HTERT RPE-1 (cell line): ENCODE measurements around the gene ASTL.

ENCODE experiments used
- in situ Hi-C: fragments of 300-500 bp; cut with MboI; formaldehyde crosslinking; loops from 4 replicates; pipeline ENCODE4 v1.14.3; 2020; ENCODE audit warnings: low sequenced_read_pairs

ASTL gene

DNA sequence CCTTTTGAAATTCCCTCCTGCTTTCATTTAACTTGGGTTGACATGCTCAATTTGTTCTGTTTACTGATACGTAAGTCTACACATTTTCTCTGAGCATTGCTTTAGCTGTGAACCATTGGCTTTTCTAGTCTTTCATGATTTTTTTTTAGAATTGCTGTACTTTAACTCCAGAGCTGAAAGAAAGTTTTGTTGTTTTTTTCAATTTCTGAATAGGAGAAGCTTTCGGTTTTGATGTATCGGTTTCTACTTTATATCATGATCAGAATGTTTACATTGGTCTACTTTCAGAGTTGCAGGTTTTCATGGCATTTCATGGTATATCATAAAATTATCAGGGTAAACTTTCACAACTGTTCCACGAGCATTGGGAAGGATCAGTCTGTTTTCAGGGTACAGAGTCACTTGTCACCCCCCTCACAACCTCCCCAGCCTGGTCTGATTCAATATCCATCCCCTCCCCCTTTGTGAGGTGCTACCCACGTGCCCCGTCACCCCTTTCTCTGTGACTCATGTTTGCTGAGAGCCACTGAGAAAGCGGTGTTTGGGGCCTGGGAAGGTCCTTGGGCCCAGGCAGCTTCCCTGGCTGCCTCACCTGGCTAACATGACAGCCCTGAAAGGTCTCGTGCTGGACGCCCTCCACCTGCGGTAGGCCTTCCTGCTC, 7.0 kb downstream of the ASTL start:
- in situ Hi-C loops, result no loop called here

DNA sequence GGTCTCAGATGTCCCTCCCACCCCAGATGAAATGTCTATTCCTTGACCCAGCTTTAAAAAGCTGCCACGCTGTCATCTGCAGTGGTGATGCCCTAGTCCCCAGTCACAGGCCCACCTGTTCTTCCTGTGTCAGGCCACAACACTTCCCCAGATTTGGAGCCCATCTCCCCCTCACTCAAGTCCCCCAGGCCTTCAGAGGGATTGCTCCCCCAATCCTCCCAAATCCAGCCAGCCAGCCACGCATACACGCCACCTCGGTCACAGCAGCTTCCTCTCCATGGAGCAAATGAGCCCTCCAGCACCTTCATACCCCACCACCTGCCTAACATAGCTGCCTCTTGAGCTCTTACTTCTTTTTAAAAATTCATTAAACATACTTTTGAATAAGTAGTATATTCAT, 7.8 kb downstream of the ASTL start:
- in situ Hi-C loops, result no loop called here

DNA sequence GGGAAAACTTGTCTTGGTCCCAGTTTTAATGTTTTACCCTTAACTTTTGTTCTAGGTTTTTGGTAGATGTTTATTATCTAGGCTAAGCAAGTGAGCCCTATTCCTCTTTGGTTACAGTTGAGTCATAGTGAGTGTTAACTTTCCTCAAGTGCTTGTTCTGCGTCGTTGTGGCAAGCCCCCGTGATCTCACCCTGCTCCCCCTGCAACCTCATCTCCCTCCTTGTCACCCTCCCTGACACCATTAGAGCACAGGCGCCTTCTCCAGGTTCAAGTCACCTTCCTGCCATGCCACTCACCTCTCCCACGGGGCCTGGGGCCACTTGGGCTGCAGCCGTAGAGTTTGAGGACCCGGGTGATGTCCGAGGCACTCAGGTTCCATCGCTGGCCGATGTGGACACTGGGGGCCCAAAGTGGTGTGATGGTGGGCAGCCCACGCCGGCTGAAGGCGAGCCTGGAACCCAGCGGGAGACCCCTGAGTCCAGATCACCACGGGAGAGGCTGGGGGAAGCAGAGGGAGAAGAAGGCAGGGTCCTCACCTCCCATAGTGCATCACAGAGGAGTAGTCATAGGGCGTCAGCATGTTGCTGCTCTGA, 8.7 kb downstream of the ASTL start:
- in situ Hi-C loops, result no loop called here

DNA sequence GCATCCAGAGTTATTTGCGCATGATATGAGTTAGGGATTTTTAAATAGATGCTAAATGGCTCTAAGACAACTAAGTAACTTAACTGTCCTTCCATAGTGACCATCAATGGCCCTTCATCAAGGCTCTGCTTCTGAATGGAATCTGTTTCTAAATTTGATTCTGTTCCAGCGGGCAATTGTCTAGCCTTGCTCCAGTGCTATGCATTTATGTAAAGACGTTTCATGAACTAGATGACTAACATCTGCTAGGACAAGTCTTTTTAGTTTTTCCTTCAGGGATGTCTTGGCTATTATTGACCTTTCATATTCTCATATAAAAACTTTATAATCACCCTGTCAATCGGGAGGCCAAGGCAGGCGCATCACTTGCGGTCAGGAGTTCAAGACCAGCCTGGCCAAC, 9.8 kb downstream of the ASTL start:
- in situ Hi-C loops, result no loop called here

DNA sequence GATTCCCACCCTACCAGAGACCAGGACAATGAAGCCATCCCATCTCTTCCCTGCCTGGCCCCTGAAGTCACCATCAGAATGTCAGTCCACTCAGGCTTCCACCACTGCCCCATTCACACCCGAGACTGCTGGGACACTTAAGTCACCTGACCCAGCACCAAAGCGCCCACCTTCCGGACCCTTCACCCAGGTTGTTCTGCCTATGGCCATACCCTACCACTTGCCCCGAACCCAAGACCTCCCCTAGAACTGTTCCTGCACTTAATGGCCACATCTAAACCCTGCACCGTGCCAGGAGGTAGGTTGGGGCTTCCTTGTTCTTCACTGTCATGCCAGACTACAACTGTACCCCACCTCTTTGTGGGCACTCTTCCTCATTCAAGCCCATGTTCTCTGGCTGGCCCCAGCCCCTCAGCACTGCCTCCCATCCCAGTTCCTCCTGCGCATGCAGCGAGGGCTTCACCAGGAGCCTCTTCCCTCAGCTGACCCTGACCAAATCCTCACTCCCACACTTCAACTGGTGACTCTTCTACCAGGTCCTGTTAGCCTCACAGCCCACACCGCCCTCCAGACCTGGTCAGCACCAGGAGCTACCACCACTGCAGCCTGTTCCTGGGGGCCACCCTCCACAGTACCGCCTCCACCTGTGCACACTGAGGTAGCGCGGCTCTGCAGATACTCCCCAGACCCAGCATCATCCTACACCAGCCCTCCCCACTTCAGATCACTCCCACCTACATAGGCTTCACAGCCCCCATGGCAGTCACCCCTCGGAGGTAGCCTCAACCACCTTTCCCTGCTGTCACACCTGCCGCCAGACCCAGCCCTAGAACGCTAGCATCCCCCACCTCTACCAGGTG, 13.7 kb downstream of the ASTL start:
- in situ Hi-C loops, result no loop called here

DNA sequence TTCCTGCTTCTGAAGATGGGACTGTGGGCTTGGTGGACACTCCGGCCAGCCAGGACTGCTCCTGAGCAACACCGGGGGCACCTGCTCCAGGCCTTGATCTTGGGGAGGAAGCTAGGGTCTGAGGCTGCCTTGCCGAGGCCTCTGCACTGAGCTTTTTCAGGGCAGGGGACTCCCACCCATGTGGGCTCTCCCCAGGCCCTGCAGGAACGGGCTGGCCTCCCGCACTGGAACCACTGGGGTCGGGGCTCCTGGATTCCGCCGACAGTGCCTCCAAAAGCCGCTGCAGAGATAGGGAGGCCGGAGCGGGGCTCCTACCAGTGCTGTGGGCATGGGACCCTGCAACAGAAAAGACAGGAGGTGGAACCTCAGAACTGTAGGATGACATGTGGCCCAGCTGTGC, 14.4 kb downstream of the ASTL start:
- in situ Hi-C loops, result no loop called here

DNA sequence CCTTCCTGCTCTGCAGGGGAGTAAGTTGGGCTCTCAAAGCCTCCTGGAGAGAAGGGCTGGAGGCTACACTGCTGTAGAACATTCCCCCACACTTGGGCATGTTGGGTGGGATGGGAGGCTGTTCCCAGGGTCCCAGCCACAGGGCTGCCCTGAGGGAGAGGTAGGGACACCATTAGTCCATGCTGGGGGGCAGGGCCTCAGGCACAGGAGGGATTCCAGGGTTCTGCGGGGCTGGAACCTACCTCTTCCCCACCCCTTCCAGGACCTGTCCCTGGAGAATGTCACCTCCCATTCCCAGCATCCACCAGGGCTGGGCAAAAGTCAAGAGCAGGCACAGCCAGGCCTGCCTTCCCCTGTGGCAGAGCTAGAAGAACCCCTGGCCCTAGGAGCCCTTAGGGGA, 15.0 kb downstream of the ASTL start:
- in situ Hi-C loops, result no loop called here

DNA sequence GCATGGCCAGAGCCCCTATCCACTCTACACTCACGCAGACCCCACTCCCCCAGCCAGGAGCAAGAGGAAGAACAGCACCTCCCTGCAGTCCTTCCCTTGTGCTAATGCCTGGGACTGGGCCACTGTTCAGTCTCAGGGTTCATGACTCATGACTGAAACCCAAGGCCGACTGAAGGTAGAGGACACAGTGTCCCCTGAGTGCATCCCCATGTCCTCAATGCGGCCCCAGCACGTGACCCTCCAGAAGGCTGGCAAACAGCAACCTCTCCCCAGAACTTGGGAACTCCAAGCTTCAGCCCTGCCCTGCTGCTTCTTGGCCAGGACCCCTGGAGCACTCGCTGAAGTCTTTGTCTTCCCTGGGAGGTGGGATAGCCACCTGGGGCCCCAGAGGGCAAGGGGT, 15.9 kb downstream of the ASTL start:
- in situ Hi-C loops, result no loop called here

DNA sequence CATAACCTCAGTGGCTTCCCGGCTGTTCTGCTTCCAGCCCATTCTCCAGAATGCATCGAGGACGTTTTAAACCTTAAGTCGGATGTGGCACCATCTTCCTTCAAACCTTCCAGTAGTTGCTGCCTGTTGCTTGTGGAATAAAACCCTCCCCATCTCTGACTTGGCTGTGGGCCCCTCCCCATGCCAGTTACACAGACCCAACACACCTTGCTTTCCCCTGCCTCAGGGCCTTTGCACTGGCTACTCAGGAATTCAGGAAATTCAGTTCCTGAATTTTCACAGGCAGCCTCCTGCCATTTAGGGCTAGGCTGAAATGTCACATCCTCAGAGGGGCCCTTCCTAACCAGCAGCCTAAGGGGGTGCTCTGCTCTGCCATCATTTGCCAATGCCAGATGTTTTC, 16.9 kb downstream of the ASTL start:
- in situ Hi-C loops, result no loop called here

DNA sequence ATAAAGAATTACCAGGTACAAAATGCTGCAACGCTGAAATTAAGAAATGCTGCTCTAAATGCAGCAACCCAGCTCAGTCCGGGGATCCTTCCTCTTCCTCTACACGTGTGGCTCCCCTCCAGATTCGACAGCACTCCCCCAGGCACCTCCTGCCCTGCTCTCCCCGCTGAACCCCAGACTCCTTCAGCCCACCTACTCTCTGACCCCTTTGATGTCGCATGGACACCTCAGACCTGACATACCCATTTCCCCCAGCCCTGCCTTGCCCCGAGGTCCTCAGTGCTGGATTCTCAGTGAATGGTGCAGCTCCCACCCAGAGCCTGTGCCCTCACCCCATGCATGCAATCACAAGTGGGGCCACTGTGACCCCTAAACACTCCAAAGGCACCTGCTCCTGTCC, 17.3 kb downstream of the ASTL start:
- in situ Hi-C loops, result no loop called here

DNA sequence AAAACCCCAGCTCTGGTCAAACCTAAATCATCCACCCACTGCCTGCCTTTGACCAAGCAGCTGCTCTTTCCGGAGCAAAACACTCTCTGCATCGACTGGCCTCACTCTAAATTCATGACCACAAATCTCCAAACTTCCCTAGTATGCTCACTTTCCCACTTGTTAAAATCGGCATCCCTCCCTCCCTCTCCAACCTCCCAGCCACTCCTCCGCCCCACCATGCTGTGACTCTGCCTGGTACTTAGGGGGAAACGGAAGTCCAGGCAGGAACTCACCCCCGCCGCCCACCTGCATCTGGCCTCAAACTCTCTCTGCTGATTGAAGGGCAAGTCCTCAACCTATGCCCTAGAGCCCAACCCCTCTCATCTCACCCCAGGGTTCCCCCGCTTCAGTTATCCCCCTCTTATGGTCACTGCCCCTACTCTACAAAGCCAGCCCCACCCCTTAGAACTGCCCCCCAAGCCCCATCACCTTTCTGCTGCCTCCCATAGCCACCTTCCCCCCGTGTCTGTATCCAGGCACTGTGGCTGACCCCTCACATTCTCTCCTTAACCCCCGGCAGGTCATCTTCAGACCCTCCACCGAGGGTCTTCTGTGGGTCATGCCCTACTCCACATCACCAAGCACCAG, 18.1 kb downstream of the ASTL start:
- in situ Hi-C loops, result no loop called here

DNA sequence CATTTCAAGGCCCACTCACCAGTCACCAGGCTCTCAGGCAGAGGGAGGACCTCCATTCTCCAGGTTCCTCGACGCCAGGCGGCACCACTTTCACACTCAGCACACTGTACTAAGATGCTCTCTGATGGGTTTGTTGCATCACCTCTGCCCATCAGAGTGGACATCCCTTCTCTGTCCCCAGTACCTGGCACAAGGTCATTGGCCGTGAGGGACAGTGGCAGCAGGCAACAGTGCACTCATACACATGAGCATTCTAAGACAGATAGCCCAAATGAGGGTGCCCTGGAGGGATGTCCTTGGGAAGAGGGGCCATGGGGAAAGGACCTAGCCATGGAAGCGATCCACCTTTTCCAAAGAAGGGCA, 18.9 kb downstream of the ASTL start:
- in situ Hi-C loops, result no loop called here

DNA sequence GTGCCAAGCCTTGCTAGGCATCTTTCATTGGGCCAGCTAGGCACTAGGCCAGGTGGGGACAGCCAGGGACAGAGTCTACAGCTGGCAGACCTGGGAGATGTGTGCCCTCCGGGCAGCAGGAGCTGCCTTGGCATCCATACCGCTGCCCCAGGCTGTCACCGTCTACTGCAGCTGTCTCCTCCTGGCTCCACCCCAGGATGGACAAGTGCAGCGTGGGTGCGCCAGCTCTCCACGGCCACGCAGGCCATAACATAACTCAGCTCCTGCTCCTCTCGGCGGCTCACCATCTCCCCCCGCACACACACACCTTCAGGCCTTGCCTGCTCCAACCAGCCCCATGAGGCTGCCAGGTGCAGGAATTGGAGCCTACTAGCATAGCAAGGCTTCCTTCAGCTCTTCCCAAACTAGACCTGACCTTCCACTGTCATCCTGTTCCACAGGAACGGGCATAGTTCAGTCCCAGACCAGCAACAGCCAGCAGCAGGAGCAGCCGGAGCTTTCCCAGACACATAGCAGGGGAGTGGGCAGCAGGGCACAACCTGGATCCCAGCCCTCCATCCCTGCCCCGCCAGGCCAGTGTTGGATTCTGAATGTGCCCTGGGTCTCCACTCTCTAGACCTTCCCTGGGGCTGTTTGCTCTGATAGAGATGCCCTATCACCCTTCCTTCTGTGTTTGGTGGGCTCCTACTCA, 19.5 kb downstream of the ASTL start:
- in situ Hi-C loops, result no loop called here

DNA sequence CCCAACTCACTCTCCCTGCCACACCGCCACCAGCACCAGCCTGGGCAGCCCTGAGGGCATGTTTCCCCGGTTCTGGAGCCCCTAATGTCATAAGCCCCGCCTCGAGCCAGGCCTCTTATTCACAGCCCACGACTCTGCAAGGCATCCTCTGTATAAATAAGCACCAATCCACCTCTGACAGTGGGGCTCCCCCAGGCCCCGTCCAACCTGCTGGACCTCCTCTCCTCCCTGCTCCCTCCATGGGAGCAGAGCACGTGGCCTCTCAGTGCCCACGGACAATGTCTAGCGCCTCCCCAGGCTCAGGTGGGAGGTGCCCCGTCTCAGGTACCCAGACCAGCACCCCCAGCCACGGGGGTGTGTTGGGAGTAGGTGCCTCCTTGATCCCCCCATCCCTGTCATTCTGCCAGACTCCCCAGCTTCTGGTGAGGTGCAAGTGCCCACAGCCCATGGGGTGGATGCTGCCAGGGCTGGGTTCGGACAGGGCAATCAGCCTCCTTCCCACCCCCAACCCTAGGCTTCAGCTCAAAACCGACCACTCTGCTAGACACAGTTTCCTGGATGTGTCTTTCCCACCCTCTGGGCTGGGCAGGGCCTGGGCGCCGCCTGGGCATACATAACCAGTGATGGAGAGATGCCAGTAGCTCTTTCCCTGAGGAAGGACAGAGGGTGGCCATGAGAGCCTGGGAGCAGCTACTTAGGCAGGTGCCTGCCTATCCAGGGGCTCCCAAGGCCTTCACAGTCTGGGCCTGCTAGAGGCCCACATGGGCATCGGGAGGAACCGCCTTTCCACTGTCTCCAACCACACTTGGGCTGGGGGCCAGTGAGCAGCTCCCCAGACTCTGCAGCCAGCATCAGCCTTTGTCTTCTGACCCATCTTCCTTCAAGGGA, 20.4 kb downstream of the ASTL start:
- in situ Hi-C loops, result no loop called here

DNA sequence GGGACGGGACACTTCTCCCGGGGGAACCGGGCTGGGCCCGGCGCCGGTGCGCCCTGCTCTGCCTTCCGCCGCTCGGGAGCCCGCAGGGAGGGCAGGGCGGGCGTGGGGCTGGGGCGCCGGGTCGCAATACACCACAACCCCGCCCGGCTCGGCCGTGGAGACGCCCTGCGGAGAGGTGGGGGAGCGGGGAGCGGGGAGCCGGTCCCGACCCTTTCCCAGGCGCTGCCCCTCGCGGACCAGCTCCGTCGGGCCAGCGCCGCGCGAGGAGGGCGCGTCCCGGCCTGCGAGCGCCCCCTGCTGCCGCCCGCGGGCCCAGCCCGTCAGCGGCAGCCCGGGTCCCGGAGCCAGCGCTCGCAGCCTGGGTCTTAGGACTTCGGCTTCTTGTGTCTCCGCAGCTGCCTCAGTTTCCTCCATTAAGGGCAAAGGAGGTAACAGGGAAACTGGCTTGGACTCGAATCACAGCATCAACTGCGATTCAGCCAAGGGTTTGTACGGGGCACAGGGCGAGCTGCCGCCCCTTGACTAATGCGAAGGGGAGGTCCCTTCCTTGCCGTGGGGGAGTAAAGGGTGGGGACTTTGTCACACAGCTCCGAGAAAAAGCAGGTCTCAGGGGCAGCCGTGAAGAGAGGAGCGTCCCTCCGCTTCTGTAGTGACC, 21.3 kb downstream of the ASTL start:
- in situ Hi-C loops, result no loop called here

DNA sequence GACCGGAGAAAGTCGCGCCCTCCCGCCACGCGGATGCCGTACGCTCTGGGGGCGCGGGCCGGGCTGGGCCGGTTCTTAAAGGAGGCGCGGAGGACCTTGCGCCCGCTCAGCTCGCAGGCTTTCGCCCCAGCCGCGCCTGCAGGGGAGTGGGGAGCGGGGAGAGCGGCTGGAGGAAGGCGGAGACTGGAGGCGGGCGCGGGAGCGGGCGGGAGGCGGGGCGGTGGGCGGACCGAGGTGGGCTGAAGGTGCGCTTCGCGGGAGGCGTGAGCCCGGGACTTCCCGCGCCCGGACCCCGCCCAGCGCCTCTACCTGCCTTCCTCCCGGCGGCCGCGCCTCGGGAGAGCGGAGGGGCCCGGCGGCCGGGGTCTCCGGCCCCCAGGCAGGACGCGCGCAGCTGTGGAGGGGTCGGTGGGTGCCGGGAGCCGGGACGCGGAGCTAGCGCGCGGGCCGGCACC, 21.9 kb downstream of the ASTL start, which contains the start of gene ADRA2B:
Gene ADRA2B (minus strand): TSS at position 148 of the 455 bp plus-strand sequence. CDS start 422 bp downstream, outside the sequence.
- in situ Hi-C loops, result no loop called here

DNA sequence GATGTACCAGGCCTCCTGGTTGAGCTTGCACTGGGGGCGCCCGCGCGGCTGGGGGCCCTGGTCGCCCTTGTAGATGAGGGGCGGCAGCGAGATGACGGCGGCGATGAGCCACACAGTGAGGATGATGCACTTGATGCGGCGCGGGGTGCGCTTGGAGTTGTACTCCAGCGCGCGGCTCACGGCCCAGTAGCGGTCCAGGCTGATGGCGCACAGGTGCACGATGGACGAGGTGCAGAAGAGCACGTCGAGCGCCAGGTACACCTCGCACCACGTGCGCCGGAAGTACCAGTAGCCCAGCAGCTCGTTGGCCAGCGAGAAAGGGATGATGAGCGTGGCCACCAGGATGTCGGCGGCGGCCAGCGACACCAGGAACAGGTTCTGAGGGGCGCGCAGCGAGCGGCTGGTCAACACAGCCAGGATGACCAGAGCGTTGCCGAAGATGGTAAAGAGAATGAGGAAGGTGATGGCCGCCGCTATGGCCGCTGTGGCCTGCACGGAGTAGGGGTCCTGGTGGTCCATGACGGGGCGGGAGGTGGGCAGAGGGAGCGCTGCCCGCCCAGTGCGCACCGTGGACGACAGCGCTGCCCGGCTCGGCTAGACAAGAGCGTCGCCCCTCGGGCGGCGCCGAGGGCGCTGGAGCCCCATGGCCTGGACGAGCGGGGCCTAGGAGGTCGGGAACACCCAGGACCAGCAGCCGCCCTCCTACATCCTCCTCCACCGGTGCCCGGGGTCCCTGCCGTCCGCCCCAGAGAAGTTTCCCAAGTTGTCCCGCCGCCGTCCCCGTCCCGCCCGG, 22.5 kb downstream of the ASTL start:
- in situ Hi-C loops, result no loop called here

DNA sequence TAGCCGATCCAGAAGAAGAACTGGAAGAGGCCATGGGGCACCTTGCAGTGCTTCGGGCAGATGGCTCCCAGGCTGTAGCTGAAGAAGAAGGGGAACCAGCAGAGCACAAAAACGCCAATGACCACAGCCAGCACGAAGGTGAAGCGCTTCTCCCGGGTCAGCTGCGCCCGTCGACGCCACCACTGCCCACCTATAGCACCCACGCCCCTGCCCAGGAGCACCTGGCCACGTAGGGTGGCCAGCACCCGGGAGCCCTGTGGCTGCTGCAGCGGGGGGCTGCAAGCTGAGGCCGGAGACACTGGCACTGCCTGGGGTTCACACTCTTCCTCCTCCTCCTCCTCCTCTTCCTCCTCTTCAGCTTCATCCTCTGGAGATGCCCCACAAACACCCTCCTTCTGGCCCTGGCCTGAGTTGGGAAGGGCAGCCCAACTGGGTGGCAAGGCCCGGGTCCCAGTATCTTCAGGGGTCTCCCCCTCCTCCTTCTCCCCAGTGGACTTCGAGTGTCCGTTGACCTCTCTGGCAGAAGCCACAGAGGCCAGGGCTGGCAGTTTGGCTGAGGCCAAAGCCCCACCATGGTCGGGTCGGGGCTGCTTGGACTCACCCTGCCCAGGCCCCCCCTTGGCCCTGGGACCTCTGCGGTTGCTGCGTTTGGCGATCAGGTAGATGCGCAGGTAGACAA, 23.3 kb downstream of the ASTL start:
- in situ Hi-C loops, result no loop called here
